Activated CD8-positive, alpha-beta memory T cell treated with anti-CD3 and anti-CD28 coated beads for 36 hours (primary cell): ENCODE measurements around the gene PRICKLE1. TPM values are rescaled to one million over a fixed set of nuclear protein-coding genes. Genes with fewer than 3 reads are reported as not detected.
"Not testable (repeated sequence)": the region's sequence is repeated elsewhere in the genome, so short reads cannot be mapped to it uniquely, and the experiment has no call there.

Experiments used
- CTCF ChIA-PET: fragments of 350-600 bp; sonication (Branson Sonifier 250); formaldehyde crosslinking; loops from one replicate; lab custom pipeline; 2021; ENCODE audit warnings: antibody characterized with exemption; lab: Charles Lee
- POLR2A ChIA-PET: fragments of 350-600 bp; sonication (Branson Sonifier 250); formaldehyde crosslinking; loops from one replicate; lab custom pipeline; 2021; ENCODE audit warnings: antibody characterized with exemption; lab: Charles Lee
- total RNA-seq, 2 experiments: library from RNA; stranded (reverse); gene quantifications; one replicate each; pipeline ENCODE4 v1.2.3, GENCODE V29; 2021

PRICKLE1 gene
- total RNA-seq, 2 experiments from 2014 or later, result not detected

GRCh38 chr12:42564996-42565395 lies 24.6 kb downstream of the PRICKLE1 start:
- CTCF ChIA-PET, result no interaction called here
- POLR2A ChIA-PET, result no interaction called here

GRCh38 chr12:42564556-42564955 lies 25.0 kb downstream of the PRICKLE1 start:
- ChIA-PET CTCF (no interaction called here), POLR2A (no interaction called here)

GRCh38 chr12:42560977-42561376 lies 28.6 kb downstream of the PRICKLE1 start:
- ChIA-PET CTCF (no interaction called here), POLR2A (no interaction called here)

- ChIA-PET POLR2A (no interaction called here), CTCF (no interaction called here)
Measured at GRCh38 chr12:42557586-42558172, 31.9 kb downstream of the PRICKLE1 start.

GRCh38 chr12:42556917-42557316 lies 32.6 kb downstream of the PRICKLE1 start:
- POLR2A ChIA-PET, result no interaction called here
- CTCF ChIA-PET, result no interaction called here

GRCh38 chr12:42552822-42553221 lies 36.7 kb downstream of the PRICKLE1 start:
- POLR2A ChIA-PET, result no interaction called here
- CTCF ChIA-PET, result no interaction called here

- CTCF ChIA-PET, result no interaction called here
- POLR2A ChIA-PET, result no interaction called here
Measured at GRCh38 chr12:42550800-42551199, 38.7 kb downstream of the PRICKLE1 start.

GRCh38 chr12:42546709-42547108 lies 42.8 kb downstream of the PRICKLE1 start:
- POLR2A ChIA-PET, result no interaction called here
- CTCF ChIA-PET, result no interaction called here

GRCh38 chr12:42541965-42542364 lies 47.6 kb downstream of the PRICKLE1 start:
- CTCF ChIA-PET, result no interaction called here
- POLR2A ChIA-PET, result no interaction called here

- CTCF ChIA-PET, POLR2A ChIA-PET: not testable (repeated sequence)
Measured at GRCh38 chr12:42541308-42541707, 48.2 kb downstream of the PRICKLE1 start.

- POLR2A ChIA-PET, result no interaction called here
- CTCF ChIA-PET, result no interaction called here
Measured at GRCh38 chr12:42539696-42540095, 49.9 kb downstream of the PRICKLE1 start.

GRCh38 chr12:42538203-42538602 lies 51.3 kb downstream of the PRICKLE1 start:
- ChIA-PET POLR2A (no interaction called here), CTCF (interaction anchor here (0.9 kb wide), 1 partner anchor 11 kb away, joined by 4 read pairs; no protein-coding TSS in a partner anchor)

- POLR2A ChIA-PET, result no interaction called here
- CTCF ChIA-PET, result no interaction called here
Measured at GRCh38 chr12:42534184-42534838, 55.2 kb downstream of the PRICKLE1 start.

GRCh38 chr12:42530284-42530683 lies 59.3 kb downstream of the PRICKLE1 start:
- POLR2A ChIA-PET, result no interaction called here

GRCh38 chr12:42525444-42525843 lies 64.1 kb downstream of the PRICKLE1 start:
- ChIA-PET POLR2A (no interaction called here), CTCF (no interaction called here)

More at GRCh38 chr12:42530284-42530683, 59.3 kb downstream of the PRICKLE1 start:
- CTCF ChIA-PET, result no interaction called here

GRCh38 chr12:42524716-42525115 lies 64.8 kb downstream of the PRICKLE1 start:
- ChIA-PET CTCF (no interaction called here), POLR2A (no interaction called here)

GRCh38 chr12:42516573-42516972 lies 73.0 kb downstream of the PRICKLE1 start:
- POLR2A ChIA-PET, result no interaction called here

GRCh38 chr12:42511656-42512055 lies 77.9 kb downstream of the PRICKLE1 start:
- CTCF ChIA-PET, result interaction anchor here (0.9 kb wide), 1 partner anchor 33 kb away, joined by 3 read pairs; no protein-coding TSS in a partner anchor
- POLR2A ChIA-PET, result no interaction called here

More at GRCh38 chr12:42516573-42516972, 73.0 kb downstream of the PRICKLE1 start:
- CTCF ChIA-PET, result no interaction called here

- ChIA-PET POLR2A (no interaction called here), CTCF (no interaction called here)
Measured at GRCh38 chr12:42510823-42511222, 78.7 kb downstream of the PRICKLE1 start.

GRCh38 chr12:42508913-42509460 lies 80.6 kb downstream of the PRICKLE1 start:
- CTCF ChIA-PET, result no interaction called here
- POLR2A ChIA-PET, result no interaction called here

- CTCF ChIA-PET, result no interaction called here
- POLR2A ChIA-PET, result no interaction called here
Measured at GRCh38 chr12:42507565-42507964, 82.0 kb downstream of the PRICKLE1 start.
